DMS153 treated with DMSO at 0.1 percent for 48 hours (cell line): ENCODE measurements around the gene IL23A.
"Not testable (repeated sequence)": the region's sequence is repeated elsewhere in the genome, so short reads cannot be mapped to it uniquely, and the experiment has no call there.

Experiments used
- DNase-seq: peaks from one replicate; lab custom pipeline; 2025; ENCODE audit not compliant: unreplicated experiment; lab: John Stamatoyannopoulos, UW

The IL23A gene

GRCh38 chr12:56324206-56324605 is 14.5 kb upstream of the IL23A start:
- no peak for DNase-seq

GRCh38 chr12:56326126-56326525 is 12.6 kb upstream of the IL23A start:
- no peak for DNase-seq

GRCh38 chr12:56326533-56326932 is 12.2 kb upstream of the IL23A start:
- no peak for DNase-seq

GRCh38 chr12:56330936-56331490 is 7.7 kb upstream of the IL23A start:
- no peak for DNase-seq

- DNase-seq: no peak
Observed at GRCh38 chr12:56332512-56333196, 6.0 kb upstream of the IL23A start.

- no peak for DNase-seq
Observed at GRCh38 chr12:56333197-56333678, 5.4 kb upstream of the IL23A start.

- DNase-seq: peak; percentile 93
Observed at GRCh38 chr12:56333679-56334489, 4.8 kb upstream of the IL23A start, which contains the start of gene PAN2. Gene PAN2 (minus strand): TSS chr12:56334000. CDS start chr12:56333094, 906 bp downstream.

- DNase-seq: no peak
Observed at GRCh38 chr12:56334490-56334793, 4.2 kb upstream of the IL23A start.

- not testable (repeated sequence) for DNase-seq
Observed at GRCh38 chr12:56335527-56335926, 3.2 kb upstream of the IL23A start.

- DNase-seq: no peak
Observed at GRCh38 chr12:56336361-56337167, 2.1 kb upstream of the IL23A start.

- DNase-seq: no peak
Observed at GRCh38 chr12:56337753-56338251, 882 bp upstream of the IL23A start.

- no peak for DNase-seq
Observed at GRCh38 chr12:56339158-56339422, 406 bp downstream of the IL23A start.

GRCh38 chr12:56341616-56342015 is 2.9 kb downstream of the IL23A start:
- no peak for DNase-seq

GRCh38 chr12:56342290-56342689 is 3.6 kb downstream of the IL23A start:
- not testable (repeated sequence) for DNase-seq

GRCh38 chr12:56346675-56347074 is 8.0 kb downstream of the IL23A start:
- no peak for DNase-seq

- not testable (repeated sequence) for DNase-seq
Observed at GRCh38 chr12:56347255-56347654, 8.6 kb downstream of the IL23A start.

- DNase-seq: no peak
Observed at GRCh38 chr12:56348776-56349175, 10.1 kb downstream of the IL23A start.

- DNase-seq: no peak
Observed at GRCh38 chr12:56350662-56351061, 12.0 kb downstream of the IL23A start.

- DNase-seq: no peak
Observed at GRCh38 chr12:56351325-56351724, 12.6 kb downstream of the IL23A start.

GRCh38 chr12:56358836-56359532 is 20.3 kb downstream of the IL23A start:
- no peak for DNase-seq
